Measurements from ENCODE around the gene SPAG4.
A peak's percentile ranks its signal among the peaks of the same experiment; 100 is the strongest.

The SPAG4 gene

GRCh38 chr20:35600176-35600992, 15.2 kb upstream of the SPAG4 start:
- no peak for DNase-seq

DNA sequence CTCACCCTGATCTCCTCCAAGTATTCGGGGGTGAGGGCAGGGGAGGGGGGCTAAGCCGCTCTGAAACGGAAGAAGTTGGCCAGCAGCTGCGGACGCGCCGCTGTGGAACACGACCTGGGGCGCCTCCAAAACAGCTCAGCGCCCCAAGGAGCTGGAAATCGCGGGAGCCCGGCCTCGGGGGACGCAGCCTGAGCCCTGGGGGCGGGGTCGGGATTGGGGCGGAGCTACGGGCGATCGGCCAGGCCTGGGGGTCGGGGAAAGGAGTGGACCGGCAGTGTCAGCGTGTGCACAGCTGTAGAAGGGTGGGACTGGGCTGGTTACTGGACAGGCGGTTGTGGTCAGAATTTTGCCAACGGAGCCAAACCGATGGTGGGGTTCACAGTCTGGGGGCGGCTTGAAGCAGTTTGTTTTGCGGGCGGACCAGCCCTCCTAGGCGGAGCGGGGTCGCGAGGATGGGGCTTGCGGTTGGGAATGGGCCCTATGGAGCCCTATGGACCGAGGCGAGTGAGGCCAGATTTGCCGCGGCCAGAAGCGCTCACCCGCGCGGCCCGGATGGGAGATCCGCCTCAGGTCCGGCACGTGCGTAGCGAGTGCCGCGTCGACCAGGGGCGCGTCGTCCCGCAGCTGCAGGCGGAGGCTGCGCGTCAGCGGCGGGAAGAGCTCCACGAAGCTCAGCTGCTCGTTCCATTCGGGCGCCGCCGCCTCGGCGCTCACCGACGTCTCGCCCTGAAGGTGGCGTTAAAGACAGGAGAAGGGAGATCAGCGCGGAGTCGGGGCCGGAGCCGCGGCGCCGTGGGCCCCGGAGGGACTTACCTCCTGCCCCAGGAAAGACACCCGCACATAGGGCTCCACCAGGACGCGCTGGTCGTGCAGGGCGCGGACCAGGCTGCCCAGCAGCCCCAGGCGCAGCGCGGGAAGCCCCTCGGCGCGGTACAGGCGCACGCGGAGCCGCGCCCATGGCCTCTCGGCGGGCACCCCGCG, 14.3 kb upstream of the SPAG4 start:
- DNase-seq: peak; percentile 86

DNA sequence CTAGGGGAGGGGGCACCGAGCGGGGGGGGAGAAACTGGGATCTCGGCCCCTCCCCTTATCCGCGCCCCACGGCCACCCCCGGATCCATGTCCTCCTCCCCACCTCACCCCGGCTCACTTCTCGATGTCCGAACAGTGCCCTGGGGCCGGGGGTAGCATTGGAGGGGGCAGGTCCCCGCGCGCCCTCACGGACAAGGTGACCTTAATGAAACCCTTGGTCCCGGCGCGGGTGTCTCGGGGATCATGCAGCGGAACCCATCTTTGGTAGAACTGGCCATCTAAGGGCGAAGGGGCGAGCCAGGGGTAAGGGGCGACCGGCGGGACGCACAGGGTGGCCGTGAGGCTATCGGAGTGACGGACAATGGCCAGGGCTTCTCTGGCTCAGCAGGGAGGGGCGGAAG, 13.6 kb upstream of the SPAG4 start:
- DNase-seq: no peak

DNA sequence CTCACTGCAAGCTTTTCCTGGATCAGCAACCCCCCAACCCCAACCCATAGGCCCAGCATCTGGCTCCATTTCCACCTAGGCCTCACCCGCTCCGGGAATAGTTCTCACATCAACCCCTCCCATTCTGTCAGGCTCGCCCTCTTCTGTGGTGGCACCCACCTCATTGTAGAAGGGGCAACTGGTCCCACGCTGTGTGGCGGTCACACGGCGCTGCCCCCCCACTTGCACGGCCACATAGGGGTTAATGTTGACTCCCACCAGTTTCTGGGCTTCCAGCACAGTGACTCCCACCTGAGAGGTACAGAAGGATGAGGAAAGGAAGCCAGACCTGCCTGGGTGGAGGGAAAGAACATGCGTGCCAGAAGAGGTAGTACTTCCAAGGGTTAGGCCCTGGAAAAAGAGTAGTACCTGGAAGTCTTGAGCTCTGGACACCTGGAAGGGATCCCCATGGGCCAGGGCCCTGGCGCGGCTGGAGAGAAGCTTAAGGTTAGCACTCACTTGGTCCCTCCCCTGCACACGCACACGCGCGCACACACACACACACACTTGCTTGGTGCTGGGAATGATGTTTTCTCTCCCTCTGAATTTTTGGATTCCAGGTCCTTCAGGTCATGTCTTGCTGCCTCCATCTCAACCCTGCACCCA, 12.7 kb upstream of the SPAG4 start:
- no peak for DNase-seq

- DNase-seq: no peak
Observed at GRCh38 chr20:35603695-35604448, 11.8 kb upstream of the SPAG4 start.

DNA sequence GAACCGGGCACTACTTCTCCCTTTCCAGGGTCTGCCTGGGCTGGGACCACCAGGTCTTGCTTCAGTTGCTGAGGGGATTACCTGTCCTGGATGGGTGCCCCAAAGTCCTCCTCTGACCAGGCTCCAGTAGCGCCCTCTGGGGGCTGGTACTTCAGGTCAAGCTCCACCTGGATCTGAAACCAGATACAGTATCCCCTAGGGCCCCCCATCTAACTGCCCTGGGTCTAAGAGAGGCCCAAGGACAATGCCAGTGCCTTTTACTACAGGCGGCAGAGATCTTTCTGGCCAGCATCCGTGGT, 11.2 kb upstream of the SPAG4 start:
- peak; percentile 47 for DNase-seq

- DNase-seq: no peak
Observed at GRCh38 chr20:35606127-35606526, 9.5 kb upstream of the SPAG4 start.

GRCh38 chr20:35607003-35607735, 8.5 kb upstream of the SPAG4 start:
- no peak for DNase-seq

DNA sequence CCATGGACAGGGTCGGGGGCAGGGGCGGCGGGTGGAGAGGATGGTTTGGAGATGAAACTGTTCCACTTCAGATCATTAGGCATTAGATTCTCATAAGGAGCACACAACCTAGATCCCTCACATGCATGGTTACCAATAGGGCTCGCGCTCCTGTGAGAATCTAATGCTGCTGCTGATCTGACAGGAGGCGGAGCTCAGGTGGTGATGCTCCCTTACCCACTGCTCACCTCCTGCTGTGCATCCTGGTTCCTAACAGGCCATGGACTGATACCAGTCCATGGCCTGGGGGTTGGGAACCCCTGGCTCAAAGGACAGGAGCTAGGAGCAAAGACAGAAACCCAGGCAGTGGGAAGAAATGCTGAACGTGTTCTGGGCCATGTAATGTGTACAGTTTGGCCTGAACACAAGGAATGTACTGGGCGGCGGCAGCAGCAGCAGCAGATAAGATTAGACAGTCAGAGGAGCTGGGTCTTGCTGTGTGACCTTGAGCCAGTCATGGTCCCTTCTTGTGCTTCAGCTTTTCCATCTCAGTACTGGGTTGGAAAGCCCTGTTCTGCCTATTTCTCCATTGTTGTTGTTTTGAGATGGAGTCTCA, 4.7 kb upstream of the SPAG4 start:
- no peak for DNase-seq

DNA sequence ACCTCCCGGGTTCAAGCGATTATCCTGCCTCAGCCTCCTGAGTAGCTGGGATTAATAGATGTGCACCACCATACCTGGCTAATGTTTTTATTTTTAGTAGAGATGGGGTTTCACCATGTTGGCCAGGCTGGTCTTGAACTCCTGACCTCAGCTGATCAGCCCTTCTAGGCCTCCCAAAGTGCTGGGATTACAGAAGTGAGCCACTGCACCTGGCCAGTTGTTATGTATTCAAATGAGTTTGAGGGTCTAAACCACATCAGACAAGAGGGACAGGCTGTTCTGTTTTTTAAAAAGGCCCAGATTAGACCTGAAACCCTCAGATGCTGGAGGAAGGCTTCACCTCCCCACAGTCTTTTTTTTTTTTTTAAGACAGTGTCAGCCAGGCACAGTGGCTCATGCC, 4.1 kb upstream of the SPAG4 start:
- DNase-seq: no peak

DNA sequence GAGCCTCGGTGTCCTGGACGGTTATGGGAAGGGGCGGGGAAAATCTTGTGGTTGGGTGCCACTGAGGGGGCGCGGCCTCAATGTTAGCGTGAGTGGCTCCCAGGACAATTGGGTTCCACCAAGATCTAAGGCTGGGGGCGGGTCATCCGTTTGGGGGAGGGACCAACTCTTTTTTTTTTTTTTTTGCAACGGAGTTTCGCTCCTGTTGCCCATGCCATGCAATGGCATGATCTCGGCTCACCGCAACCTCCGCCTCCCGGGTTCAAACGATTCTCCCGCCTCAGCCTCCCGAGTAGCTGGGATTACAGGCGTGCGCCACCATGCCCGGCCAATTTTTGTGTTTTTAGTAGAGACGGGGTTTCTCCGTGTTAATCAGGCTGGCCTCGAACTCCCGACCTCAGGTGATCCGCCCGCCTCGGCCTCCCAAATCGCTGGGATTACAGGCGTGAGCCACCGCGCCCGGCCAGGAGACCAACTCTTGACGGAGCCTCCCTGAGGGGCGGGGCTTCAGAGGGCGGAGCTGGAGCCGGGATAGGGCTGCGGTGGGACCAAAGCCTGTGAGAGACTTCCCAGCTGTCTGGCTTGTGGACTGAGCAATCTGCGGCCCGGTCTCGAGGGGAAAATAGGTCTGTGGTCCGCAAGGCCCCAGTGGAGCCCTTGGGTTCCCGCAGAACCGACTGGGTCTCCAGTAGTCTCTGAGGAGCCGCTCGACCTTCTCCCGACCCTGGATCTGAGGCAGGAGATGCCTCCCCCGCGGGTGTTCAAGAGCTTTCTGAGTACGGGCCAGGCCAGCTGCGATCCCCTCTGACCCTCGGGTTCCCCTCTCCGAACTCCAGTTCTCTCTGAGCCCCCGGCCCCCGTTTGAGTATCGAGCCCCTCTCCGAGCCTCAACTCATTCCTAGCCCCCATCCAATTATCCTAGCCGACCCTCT, 1.1 kb downstream of the SPAG4 start:
- DNase-seq: peak; percentile 64

GRCh38 chr20:35617397-35618262, 2.0 kb downstream of the SPAG4 start:
- peak; percentile 52 for DNase-seq

- DNase-seq: peak; percentile 30
Observed at GRCh38 chr20:35618263-35619131, 2.9 kb downstream of the SPAG4 start.

- peak; percentile 78 for DNase-seq
Observed at GRCh38 chr20:35619196-35620095, 3.8 kb downstream of the SPAG4 start.

- DNase-seq: no peak
Observed at GRCh38 chr20:35620818-35621559, 5.4 kb downstream of the SPAG4 start.

GRCh38 chr20:35621560-35621946, 5.9 kb downstream of the SPAG4 start:
- no peak for DNase-seq

Data from CD4-positive, alpha-beta T cell treated with Interleukin-6 for 4 hours (primary cell).